Measurements from ENCODE around the gene GSTK1.
"Not testable (repeated sequence)": the region's sequence is repeated elsewhere in the genome, so short reads cannot be mapped to it uniquely, and the experiment has no call there.

GSTK1 gene

GRCh38 chr7:143279186-143280098 lies 16.2 kb downstream of the GSTK1 start:
- no peak for DNase-seq

DNA sequence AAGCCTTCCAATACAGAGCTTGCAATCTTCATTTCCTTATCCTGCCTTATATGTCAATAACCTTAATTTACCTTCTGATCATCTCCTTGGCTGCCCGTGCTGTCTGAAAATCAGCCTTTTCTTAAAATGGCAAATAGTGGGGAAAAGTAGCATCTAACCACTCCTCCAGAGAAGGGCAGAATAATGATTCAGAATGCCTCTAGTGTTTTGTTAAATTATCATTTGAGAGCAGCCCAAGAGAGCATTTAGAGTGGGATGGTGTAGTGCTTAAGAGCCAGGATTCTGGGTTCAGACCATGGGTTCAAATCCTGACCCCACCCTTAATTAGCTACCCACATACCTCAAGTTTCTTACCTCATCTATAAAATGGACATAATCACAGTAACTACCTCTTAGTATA lies 16.9 kb downstream of the GSTK1 start:
- DNase-seq: no peak

- no peak for DNase-seq
Measured at GRCh38 chr7:143280566-143280965, 17.3 kb downstream of the GSTK1 start.

GRCh38 chr7:143281529-143281928 lies 18.3 kb downstream of the GSTK1 start:
- no peak for DNase-seq

- DNase-seq: no peak
Measured at GRCh38 chr7:143282124-143282523, 18.9 kb downstream of the GSTK1 start.

DNA sequence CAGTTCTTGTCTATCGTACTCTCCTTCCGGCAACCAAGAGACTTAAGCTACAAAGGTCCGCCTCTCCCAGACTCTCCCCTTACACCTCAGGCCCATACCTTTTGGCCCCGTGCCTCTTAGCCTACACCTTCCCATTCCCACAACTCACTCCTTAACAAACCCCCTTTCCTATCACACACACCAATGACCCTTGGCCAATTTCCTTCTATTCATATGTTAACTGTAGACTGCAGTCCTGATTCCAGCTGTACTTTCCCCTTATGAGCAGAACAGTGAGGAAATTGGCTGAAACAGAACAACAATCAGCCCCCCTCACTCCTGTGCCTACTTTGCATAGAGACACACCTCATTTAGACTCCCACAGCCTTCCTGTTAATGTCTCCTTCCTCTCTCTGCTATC lies 20.1 kb downstream of the GSTK1 start:
- no peak for DNase-seq

- DNase-seq: no peak
Measured at GRCh38 chr7:143284591-143285469, 21.6 kb downstream of the GSTK1 start, which contains the start of gene TMEM139. TSS of gene TMEM139 (plus strand) at chr7:143284958. CDS start at chr7:143285958, 1,000 bp downstream.

DNA sequence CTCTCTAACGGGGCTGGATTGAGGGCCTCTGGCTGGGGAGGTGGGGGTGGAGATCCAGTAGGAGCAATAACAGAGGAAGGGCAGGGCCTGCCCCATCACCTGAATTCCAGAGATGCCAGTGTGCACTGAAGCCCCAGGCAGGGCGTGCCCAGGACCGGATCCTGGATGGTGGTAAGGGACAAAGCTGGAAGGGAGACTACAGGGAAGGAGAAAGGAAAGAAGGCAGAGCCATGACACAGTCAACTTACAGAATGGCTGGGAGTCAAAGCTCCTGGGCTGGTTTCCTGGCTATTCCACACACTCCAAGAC lies 22.2 kb downstream of the GSTK1 start:
- DNase-seq: no peak

DNA sequence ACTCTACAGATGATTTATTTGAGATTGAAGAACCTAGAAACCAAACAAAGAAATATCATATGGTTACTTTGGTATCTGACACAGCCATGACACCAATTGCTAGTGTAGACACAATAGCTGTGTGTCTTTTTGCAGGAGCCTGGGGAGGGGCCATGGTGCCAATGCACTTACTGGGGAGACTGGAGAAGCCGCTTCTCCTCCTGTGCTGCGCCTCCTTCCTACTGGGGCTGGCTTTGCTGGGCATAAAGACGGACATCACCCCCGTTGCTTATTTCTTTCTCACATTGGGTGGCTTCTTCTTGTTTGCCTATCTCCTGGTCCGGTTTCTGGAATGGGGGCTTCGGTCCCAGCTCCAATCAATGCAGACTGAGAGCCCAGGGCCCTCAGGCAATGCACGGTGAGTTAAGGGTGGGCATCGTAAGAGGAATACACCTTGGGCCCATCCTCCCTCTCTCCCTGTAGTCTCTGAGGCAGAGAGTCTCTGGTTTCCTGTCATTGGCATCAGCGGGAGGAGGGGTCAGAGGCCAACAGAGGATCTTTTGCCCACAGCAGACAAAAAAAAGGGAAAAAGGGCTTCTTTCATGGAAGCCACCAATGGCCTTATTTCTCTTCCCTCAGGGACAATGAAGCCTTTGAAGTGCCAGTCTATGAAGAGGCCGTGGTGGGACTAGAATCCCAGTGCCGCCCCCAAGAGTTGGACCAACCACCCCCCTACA lies 22.7 kb downstream of the GSTK1 start:
- no peak for DNase-seq

DNA sequence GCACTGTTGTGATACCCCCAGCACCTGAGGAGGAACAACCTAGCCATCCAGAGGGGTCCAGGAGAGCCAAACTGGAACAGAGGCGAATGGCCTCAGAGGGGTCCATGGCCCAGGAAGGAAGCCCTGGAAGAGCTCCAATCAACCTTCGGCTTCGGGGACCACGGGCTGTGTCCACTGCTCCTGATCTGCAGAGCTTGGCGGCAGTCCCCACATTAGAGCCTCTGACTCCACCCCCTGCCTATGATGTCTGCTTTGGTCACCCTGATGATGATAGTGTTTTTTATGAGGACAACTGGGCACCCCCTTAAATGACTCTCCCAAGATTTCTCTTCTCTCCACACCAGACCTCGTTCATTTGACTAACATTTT lies 23.3 kb downstream of the GSTK1 start:
- no peak for DNase-seq

DNA sequence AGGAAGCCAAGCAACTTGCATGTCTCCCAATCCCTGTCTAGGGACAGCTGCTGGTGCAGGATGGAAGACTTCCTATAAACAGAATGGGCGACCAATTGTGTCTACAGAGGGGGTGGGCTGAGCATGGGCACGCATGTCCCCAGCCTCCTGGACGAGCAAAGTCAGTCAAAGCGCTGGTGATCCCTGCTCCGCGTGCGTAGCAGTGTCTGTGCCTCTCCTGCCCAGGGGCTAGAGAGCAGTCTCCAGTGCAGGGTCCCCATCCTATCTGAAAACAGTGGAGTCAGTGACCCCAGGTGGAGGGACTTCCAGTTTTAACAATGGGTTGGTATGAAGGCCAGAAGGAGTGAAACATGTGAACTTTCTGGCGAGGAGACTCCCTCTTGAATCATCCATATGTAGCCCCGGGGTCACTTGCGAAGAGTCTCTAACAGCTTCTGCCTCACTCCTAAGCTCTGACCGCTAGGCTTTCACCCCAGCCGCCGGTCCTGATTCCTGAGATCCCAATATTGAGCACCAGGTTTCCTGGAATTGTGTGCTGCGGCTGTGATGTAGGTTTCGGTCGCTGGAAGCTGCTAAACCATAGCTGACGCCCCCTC lies 24.2 kb downstream of the GSTK1 start:
- DNase-seq: no peak

- peak; percentile 88 for DNase-seq
Measured at GRCh38 chr7:143287935-143288826, 24.9 kb downstream of the GSTK1 start, which contains the start of gene CASP2. TSS of gene CASP2 (plus strand) at chr7:143288351. CDS start at chr7:143288456, 105 bp downstream.

GRCh38 chr7:143288836-143289235 lies 25.6 kb downstream of the GSTK1 start:
- peak; percentile 28 for DNase-seq

- DNase-seq: no peak
Measured at GRCh38 chr7:143289421-143289820, 26.2 kb downstream of the GSTK1 start.

DNA sequence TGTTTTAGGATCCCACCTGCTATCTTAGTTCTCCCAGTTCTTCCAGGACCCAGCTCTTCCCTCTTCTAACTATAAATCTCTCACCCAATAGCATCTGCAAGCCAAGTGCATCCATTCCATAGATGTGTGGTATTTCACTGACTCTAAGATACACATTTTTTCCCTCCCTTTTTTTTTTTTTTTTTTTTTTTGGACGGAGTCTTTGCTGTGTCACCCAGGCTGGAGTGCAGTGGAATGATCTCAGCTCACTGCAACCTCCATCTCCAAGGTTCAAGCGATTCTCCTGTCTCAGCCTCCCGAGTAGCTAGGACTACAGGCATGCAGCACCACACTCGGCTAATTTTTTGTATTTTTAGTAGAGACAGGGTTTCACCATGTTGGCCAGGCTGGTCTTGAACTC lies 26.6 kb downstream of the GSTK1 start:
- DNase-seq: not testable (repeated sequence)

DNA sequence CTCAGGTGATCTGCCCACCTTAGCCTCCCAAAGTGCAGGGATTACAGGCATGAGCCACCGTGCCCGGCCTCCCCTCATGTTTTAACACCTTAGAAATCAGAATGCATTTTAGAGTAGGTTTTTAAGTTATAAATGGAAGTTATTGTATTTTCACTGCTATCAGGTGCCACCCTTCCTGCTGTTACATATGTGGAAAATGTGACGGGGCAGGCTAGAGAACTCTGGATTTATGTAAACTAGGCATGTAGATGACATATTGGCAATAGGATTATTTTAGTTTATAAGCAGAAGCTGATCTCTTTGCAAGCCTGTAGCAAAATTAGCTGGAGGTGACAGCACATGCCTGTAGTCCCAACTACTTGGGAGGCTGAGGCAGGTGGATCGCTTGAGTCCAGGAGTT lies 27.1 kb downstream of the GSTK1 start:
- no peak for DNase-seq

DNA sequence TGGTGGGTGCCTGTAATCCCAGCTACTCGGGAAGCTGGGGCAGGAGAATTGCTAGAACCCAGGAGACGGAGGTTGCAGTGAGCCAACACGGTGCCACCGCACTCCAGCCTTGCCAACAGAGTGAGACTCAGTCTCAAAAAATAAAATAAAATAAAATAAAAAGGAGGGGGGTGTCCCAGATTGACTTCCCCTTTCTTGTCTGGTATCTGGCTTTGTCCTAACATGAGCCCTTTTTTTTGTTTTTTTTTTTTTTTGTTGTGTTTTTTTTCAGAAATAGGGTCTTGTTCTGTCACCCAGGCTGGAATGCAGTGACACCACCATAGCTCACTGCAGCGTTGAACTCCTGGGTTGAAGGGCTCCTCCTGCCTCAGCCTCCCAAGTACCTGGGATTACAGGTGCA lies 29.6 kb downstream of the GSTK1 start:
- DNase-seq: no peak

DNA sequence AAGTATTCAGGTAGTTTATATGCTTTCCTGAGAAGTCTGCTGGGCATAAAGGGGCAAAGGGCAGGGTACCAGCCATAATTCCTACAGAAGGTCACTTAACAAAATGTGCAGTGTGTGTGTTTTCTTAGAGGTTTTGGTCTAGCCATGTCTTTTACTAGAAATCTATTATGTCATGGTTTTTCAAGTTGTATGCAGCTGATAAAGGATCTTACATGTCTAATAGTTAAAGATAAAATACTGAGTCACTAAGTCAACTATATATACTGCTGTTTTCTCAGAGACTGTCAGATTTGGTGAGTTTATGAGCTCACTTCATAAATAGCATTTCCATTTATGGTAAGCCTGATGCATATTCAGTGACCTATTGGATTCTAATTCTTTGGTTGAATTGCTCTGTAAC lies 32.6 kb downstream of the GSTK1 start:
- no peak for DNase-seq

DNA sequence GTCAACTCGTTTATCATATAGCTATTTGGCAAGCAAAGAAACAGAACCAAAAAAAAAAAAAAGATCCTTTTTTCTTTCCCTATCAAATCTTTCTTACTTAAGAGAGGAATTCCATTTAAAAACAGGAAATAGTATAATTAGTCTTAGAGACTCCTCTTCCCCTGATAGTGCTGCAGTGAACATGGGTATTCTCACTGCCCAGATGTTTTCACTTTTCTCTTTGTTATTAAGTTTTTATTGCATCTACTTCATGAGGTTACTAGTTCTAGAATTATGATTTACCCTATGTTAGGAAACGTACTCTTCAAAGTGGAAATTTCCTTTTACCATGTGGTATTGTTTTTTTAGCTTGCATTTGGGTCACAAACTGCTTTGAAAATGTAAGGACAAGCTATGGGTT lies 33.4 kb downstream of the GSTK1 start:
- no peak for DNase-seq

DNA sequence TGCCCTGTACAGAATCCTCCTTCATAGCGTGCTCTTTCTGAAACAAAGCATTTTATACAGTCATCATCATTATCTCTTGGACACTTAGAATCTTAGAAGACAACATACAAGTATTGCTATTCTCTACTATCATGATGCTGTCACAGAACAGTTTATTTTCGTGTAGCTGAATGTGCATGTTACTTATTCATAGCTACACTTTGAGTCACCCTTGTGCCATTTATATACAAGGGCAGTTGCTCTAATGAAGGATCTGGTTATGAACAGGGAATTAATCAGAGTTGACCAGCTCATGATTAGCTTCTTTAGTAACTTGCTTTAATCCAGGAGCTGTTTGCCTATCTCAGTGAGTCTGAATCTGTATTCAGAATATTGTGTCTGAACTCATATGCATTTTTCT lies 36.1 kb downstream of the GSTK1 start:
- no peak for DNase-seq

DNA sequence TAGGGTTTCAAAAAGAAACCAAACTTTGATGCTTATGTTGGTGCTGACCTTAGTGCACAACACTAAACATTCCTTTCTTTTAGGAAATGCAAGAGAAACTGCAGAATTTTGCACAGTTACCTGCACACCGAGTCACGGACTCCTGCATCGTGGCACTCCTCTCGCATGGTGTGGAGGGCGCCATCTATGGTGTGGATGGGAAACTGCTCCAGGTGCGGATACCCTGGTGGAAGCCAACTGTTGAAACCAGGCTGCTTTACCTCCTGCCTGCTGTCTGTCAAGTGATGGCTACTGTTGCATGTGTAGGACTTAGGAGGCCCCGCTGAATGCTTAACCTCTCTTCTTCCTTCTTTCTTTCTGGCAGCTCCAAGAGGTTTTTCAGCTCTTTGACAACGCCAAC lies 36.6 kb downstream of the GSTK1 start:
- peak; percentile 30 for DNase-seq
